ENCODE measurements around the gene PRKN. TPM values are rescaled to one million over a fixed set of nuclear protein-coding genes. Genes with fewer than 3 reads are reported as not detected.
"Not testable (repeated sequence)": the region's sequence is repeated elsewhere in the genome, so short reads cannot be mapped to it uniquely, and the experiment has no call there.

The PRKN gene
- total RNA-seq, 1 donor from 2014 or later: 5.1 TPM

DNA sequence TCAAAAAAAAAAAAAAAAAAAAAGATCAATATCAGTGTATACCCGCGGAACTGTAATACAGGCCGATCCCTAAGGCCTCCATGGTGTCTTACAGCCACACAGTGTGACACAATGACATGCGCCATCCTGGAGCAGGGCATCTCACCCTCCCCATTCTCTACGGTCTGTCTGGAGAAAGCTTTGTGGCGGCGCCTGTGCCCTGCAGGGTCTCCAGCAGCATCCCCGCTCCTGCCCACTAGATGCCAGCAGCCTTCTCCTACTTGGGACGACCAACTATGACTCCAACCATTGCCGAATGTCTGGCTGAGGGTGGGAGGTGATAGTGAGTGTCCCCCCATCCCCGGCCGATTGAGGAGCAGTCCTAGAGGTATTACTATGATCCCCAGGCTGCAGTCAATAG is 894.9 kb downstream of the PRKN start:
- H3K9me3 Mint-ChIP-seq (ENCODE audit: unreplicated experiment): no peaks in the 10 kb centered on the region
- H3K27ac Mint-ChIP-seq (ENCODE audit: unreplicated experiment): no peak overlapping the region
- DNase-seq (ENCODE audit: low spot score): no peak
- H3K4me1 Mint-ChIP-seq (ENCODE audit: unreplicated experiment): peaks cover 6% of the 10 kb centered on the region
- no peaks in the 10 kb centered on the region for H3K36me3 Mint-ChIP-seq (ENCODE audit: low read depth, unreplicated experiment)
- H3K4me3 Mint-ChIP-seq (ENCODE audit: unreplicated experiment): no peak overlapping the region
- H3K27me3 Mint-ChIP-seq (ENCODE audit: unreplicated experiment): peaks cover 3% of the 10 kb centered on the region
- no peak for TF ChIP-seq CTCF (IDR thresholded peaks at IDR 0.05; ENCODE audit: unreplicated experiment)

GRCh38 chr6:161830866-161831616 is 896.5 kb downstream of the PRKN start:
- Mint-ChIP-seq H3K4me1 (ENCODE audit: unreplicated experiment) (peaks cover 6% of the 10 kb centered on the region), H3K4me3 (ENCODE audit: unreplicated experiment) (no peak overlapping the region), H3K27me3 (ENCODE audit: unreplicated experiment) (peaks cover 5% of the 10 kb centered on the region), H3K9me3 (ENCODE audit: unreplicated experiment) (no peaks in the 10 kb centered on the region), H3K36me3 (ENCODE audit: low read depth, unreplicated experiment) (no peaks in the 10 kb centered on the region), H3K27ac (ENCODE audit: unreplicated experiment) (no peak overlapping the region)
- no peak for DNase-seq (ENCODE audit: low spot score)
- TF ChIP-seq CTCF (IDR thresholded peaks at IDR 0.05; ENCODE audit: unreplicated experiment): no peak

DNA sequence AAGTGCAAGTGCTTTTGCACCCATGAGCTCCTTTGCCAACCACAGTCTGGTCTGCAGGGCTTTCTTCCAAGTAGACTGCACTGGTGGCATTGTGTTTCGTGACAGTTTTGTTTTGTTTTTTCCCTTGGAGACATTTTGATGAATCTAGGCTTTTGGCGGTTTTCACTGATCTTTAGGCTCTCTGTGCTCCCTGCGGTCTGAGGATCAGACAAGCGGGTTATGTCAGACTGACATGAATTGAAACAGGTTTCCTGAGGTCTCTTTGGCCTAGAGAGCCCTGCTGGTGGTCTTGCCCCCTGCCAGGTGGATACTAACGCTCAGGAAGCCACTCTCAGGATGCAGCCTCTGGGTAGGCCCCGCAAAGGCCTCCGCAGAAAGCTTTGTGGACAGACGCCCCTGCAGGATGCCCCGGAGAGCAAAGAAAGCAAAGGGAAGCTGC is 898.3 kb downstream of the PRKN start:
- TF ChIP-seq CTCF (IDR thresholded peaks at IDR 0.05; ENCODE audit: unreplicated experiment): no peak
- peaks cover 5% of the 10 kb centered on the region for H3K27me3 Mint-ChIP-seq (ENCODE audit: unreplicated experiment)
- no peak for DNase-seq (ENCODE audit: low spot score)
- H3K4me1 Mint-ChIP-seq (ENCODE audit: unreplicated experiment): peaks cover 6% of the 10 kb centered on the region
- no peak overlapping the region for H3K4me3 Mint-ChIP-seq (ENCODE audit: unreplicated experiment)
- H3K9me3 Mint-ChIP-seq (ENCODE audit: unreplicated experiment): no peaks in the 10 kb centered on the region
- H3K27ac Mint-ChIP-seq (ENCODE audit: unreplicated experiment): no peak overlapping the region
- H3K36me3 Mint-ChIP-seq (ENCODE audit: low read depth, unreplicated experiment): no peaks in the 10 kb centered on the region

- H3K27me3 Mint-ChIP-seq (ENCODE audit: unreplicated experiment): peaks cover 5% of the 10 kb centered on the region
- TF ChIP-seq CTCF (IDR thresholded peaks at IDR 0.05; ENCODE audit: unreplicated experiment): no peak
- DNase-seq (ENCODE audit: low spot score): no peak
- H3K27ac Mint-ChIP-seq (ENCODE audit: unreplicated experiment): no peak overlapping the region
- H3K9me3 Mint-ChIP-seq (ENCODE audit: unreplicated experiment): no peaks in the 10 kb centered on the region
- H3K4me1 Mint-ChIP-seq (ENCODE audit: unreplicated experiment): peaks cover 6% of the 10 kb centered on the region
- no peak overlapping the region for H3K4me3 Mint-ChIP-seq (ENCODE audit: unreplicated experiment)
- no peaks in the 10 kb centered on the region for H3K36me3 Mint-ChIP-seq (ENCODE audit: low read depth, unreplicated experiment)
Measured at GRCh38 chr6:161828355-161828754, 899.2 kb downstream of the PRKN start.

GRCh38 chr6:161826512-161826911 is 901.1 kb downstream of the PRKN start:
- H3K4me3 Mint-ChIP-seq (ENCODE audit: unreplicated experiment): no peak overlapping the region
- no peaks in the 10 kb centered on the region for H3K9me3 Mint-ChIP-seq (ENCODE audit: unreplicated experiment)
- no peak for TF ChIP-seq CTCF (IDR thresholded peaks at IDR 0.05; ENCODE audit: unreplicated experiment)
- no peak overlapping the region for H3K27ac Mint-ChIP-seq (ENCODE audit: unreplicated experiment)
- no peaks in the 10 kb centered on the region for H3K36me3 Mint-ChIP-seq (ENCODE audit: low read depth, unreplicated experiment)
- H3K27me3 Mint-ChIP-seq (ENCODE audit: unreplicated experiment): peaks cover 5% of the 10 kb centered on the region
- peaks cover 6% of the 10 kb centered on the region for H3K4me1 Mint-ChIP-seq (ENCODE audit: unreplicated experiment)
- DNase-seq (ENCODE audit: low spot score): no peak

- not testable (repeated sequence) for DNase-seq (ENCODE audit: low spot score); H3K4me3 Mint-ChIP-seq (ENCODE audit: unreplicated experiment); H3K27me3 Mint-ChIP-seq (ENCODE audit: unreplicated experiment); H3K36me3 Mint-ChIP-seq (ENCODE audit: low read depth, unreplicated experiment); H3K4me1 Mint-ChIP-seq (ENCODE audit: unreplicated experiment); H3K27ac Mint-ChIP-seq (ENCODE audit: unreplicated experiment); H3K9me3 Mint-ChIP-seq (ENCODE audit: unreplicated experiment)
Measured at GRCh38 chr6:161822204-161822603, 905.4 kb downstream of the PRKN start.
